OCI-LY7 (cell line): ENCODE data around the gene TMEM270. TPM values are rescaled to one million over a fixed set of nuclear protein-coding genes. Genes with fewer than 3 reads are reported as not detected.

Experiments
- BruUV-seq: library from RNA; stranded (reverse); fragments of 400-500 nt; replicated peaks from 2 replicates; lab custom pipeline; 2021; lab: Mats Ljungman, UMichigan
- CTCF ChIA-PET: fragments of 300-600 bp; sonication (Branson Sonifier 250); formaldehyde crosslinking; loops from one replicate; lab custom pipeline; 2022; ENCODE audit warnings: antibody characterized with exemption; ENCODE audit not compliant: unreplicated experiment; lab: Charles Lee
- POLR2A ChIA-PET: fragments of 300-600 bp; sonication (Branson Sonifier 250); formaldehyde crosslinking; loops from one replicate; lab custom pipeline; 2022; ENCODE audit warnings: antibody characterized with exemption; lab: Charles Lee
- DNase-seq: peaks from one replicate; pipeline ENCODE4 v3.0.0-alpha.2; 2015; ENCODE audit warnings: low spot score
- H2AFZ ChIP-seq: fragments of 200-600 bp; sonication (generic), shearing (Covaris generic); 2 replicates; pipeline ENCODE4 v1.6.1; 2014; ENCODE audit warnings: mild to moderate bottlenecking, antibody characterized with exemption, low read length, moderate library complexity
- H3K27ac ChIP-seq: fragments of 200-600 bp; sonication (generic); 2 replicates; pipeline ENCODE4 v1.5.1; 2014; ENCODE audit warnings: mixed run types, low read depth, mild to moderate bottlenecking, moderate library complexity, low read length, inconsistent platforms; ENCODE audit not compliant: poor library complexity, severe bottlenecking
- H3K36me3 ChIP-seq: fragments of 200-600 bp; sonication (generic); 2 replicates; pipeline ENCODE4 v1.6.1; 2014; ENCODE audit warnings: mild to moderate bottlenecking, antibody characterized with exemption, low read length, moderate library complexity, mixed read lengths; ENCODE audit not compliant: insufficient read depth
- H3K4me1 ChIP-seq: fragments of 200-600 bp; sonication (generic); 2 replicates; pipeline ENCODE4 v1.5.1; 2014; ENCODE audit warnings: mild to moderate bottlenecking, low read length; ENCODE audit not compliant: insufficient read depth, poor library complexity, severe bottlenecking
- H3K4me2 ChIP-seq: fragments of 200-600 bp; sonication (generic); 2 replicates; pipeline ENCODE4 v1.6.1; 2014; ENCODE audit warnings: mild to moderate bottlenecking, low read length
- H3K4me3 ChIP-seq: fragments of 200-600 bp; sonication (generic); 2 replicates; pipeline ENCODE4 v1.5.1; 2014; ENCODE audit warnings: mild to moderate bottlenecking, low read depth, low read length; ENCODE audit not compliant: poor library complexity, severe bottlenecking
- H3K79me2 ChIP-seq: fragments of 200-600 bp; sonication (generic); 2 replicates; pipeline ENCODE4 v1.6.1; 2016; ENCODE audit warnings: low read depth, mild to moderate bottlenecking, low read length, moderate library complexity, mixed read lengths; ENCODE audit not compliant: insufficient read depth
- H3K9me2 ChIP-seq: fragments of 200-600 bp; sonication (generic); 2 replicates; pipeline ENCODE4 v1.6.1; 2016; ENCODE audit warnings: mild to moderate bottlenecking, low read length, mixed read lengths; ENCODE audit not compliant: insufficient read depth
- H3K9me3 ChIP-seq: fragments of 200-600 bp; sonication (generic); 2 replicates; pipeline ENCODE4 v1.6.1; 2014; ENCODE audit warnings: mild to moderate bottlenecking, mixed run types, low read length, mixed read lengths
- H4K20me1 ChIP-seq: fragments of 200-600 bp; sonication (generic); 2 replicates; pipeline ENCODE4 v1.6.1; 2014; ENCODE audit warnings: mild to moderate bottlenecking, antibody characterized with exemption, low read length, moderate library complexity, mixed read lengths; ENCODE audit not compliant: insufficient read depth
- CTCF ChIP-seq: fragments of 200-600 bp; sonication (generic); conservative IDR thresholded peaks from 2 replicates; pipeline ENCODE4 v1.5.1; 2014; ENCODE audit warnings: mild to moderate bottlenecking, antibody characterized with exemption, low read length, moderate library complexity, mixed read lengths
- EZH2phosphoT487 ChIP-seq: fragments of 200-600 bp; sonication (generic); IDR thresholded peaks from 2 replicates; pipeline ENCODE4 v1.6.1; 2018; ENCODE audit warnings: low read depth, borderline replicate concordance, mild to moderate bottlenecking, mixed run types, antibody characterized with exemption, low read length, moderate library complexity, mixed read lengths
- intact Hi-C: fragments of 100-400 bp; cut with micrococcal nuclease; formaldehyde crosslinking; loops from one replicate; pipeline ENCODE4 v1.10.0; 2022; ENCODE audit not compliant: unreplicated experiment
- total RNA-seq, 2 experiments: library from RNA; depleted of rRNA in 1 of 2; stranded (reverse); fragments of >200 nt in 1 of 2; shearing (Covaris generic) in 1 of 2; gene quantifications; 2 replicates each; pipeline ENCODE4 v1.2.3, GENCODE V29; 2014 to 2022

The TMEM270 gene
- total RNA-seq, 2 experiments from 2014 or later, result not detected

GRCh38 chr7:73871163-73872011 is 10.4 kb downstream of the TMEM270 start:
- H4K20me1 ChIP-seq, result no peaks in the 10 kb centered on the region
- H3K4me2 ChIP-seq, result no peak overlapping the region
- H3K4me3 ChIP-seq, result no peak overlapping the region
- no peak overlapping the region for H2AFZ ChIP-seq
- H3K4me1 ChIP-seq, result no peaks in the 10 kb centered on the region
- POLR2A ChIA-PET, result no interaction called here
- H3K9me2 ChIP-seq, result no peaks in the 10 kb centered on the region
- CTCF ChIA-PET, result no interaction called here
- no peaks in the 10 kb centered on the region for H3K36me3 ChIP-seq
- no peak for TF ChIP-seq EZH2phosphoT487
- no peak for TF ChIP-seq CTCF
- H3K79me2 ChIP-seq, result no peaks in the 10 kb centered on the region
- intact Hi-C loops, result no loop called here
- BruUV-seq, result no TSS peak
- no peak overlapping the region for H3K27ac ChIP-seq
- no peaks in the 10 kb centered on the region for H3K9me3 ChIP-seq
- no peak for DNase-seq

GRCh38 chr7:73872056-73872908 is 11.3 kb downstream of the TMEM270 start:
- H2AFZ ChIP-seq, result no peak overlapping the region
- H3K4me3 ChIP-seq, result no peak overlapping the region
- DNase-seq, result no peak
- H3K27ac ChIP-seq, result no peak overlapping the region
- no peaks in the 10 kb centered on the region for H3K9me3 ChIP-seq
- H3K4me2 ChIP-seq, result no peak overlapping the region
- no peaks in the 10 kb centered on the region for H3K36me3 ChIP-seq
- H3K9me2 ChIP-seq, result no peaks in the 10 kb centered on the region
- H3K79me2 ChIP-seq, result no peaks in the 10 kb centered on the region
- TF ChIP-seq EZH2phosphoT487 (no peak), CTCF (no peak)
- no peaks in the 10 kb centered on the region for H4K20me1 ChIP-seq
- no TSS peak for BruUV-seq
- POLR2A ChIA-PET, result no interaction called here
- no peaks in the 10 kb centered on the region for H3K4me1 ChIP-seq
- CTCF ChIA-PET, result no interaction called here
- intact Hi-C loops, result no loop called here
